Caco-2 (cell line): Measurements from ENCODE around the gene BEAN1. TPM values are rescaled to one million over a fixed set of nuclear protein-coding genes. Genes with fewer than 3 reads are reported as not detected.

ENCODE experiments used
- BruUV-seq: library from RNA; stranded (reverse); fragments of 400-500 nt; replicated peaks from 2 replicates; lab custom pipeline; 2021; lab: Mats Ljungman, UMichigan
- CTCF ChIA-PET: fragments of 300-600 bp; sonication (Branson Sonifier 250); formaldehyde crosslinking; loops from one replicate; lab custom pipeline; 2022; ENCODE audit warnings: antibody characterized with exemption; lab: Charles Lee
- POLR2A ChIA-PET: fragments of 300-600 bp; sonication (Branson Sonifier 250); formaldehyde crosslinking; loops from one replicate; lab custom pipeline; 2022; ENCODE audit warnings: antibody characterized with exemption; lab: Charles Lee
- DNase-seq, 2 experiments: peaks; one replicate each; pipeline versions ENCODE4 v3.0.0 to v3.0.0-alpha.2; 2020 to 2022
- H3K27me3 ChIP-seq: replicated peaks from 2 replicates; pipeline ENCODE4 v1.6.0; 2011; ENCODE audit warnings: low read length; ENCODE audit not compliant: control insufficient read depth, insufficient read depth
- H3K36me3 ChIP-seq: 2 replicates; pipeline ENCODE4 v1.5.1; 2011; ENCODE audit warnings: low read length; ENCODE audit not compliant: control insufficient read depth, insufficient read depth
- H3K4me1 ChIP-seq: fragments of 250-450 bp; sonication (Bioruptor Pico); 2 replicates; pipeline ENCODE4 v1.5.1; 2020; ENCODE audit warnings: mild to moderate bottlenecking
- H3K4me3 ChIP-seq: 2 replicates; pipeline ENCODE4 v1.5.1; 2011; ENCODE audit warnings: low read depth, mild to moderate bottlenecking, control low read depth, low read length
- H3K9me3 ChIP-seq: fragments of 250-450 bp; sonication (Bioruptor Pico); 2 replicates; pipeline ENCODE4 v1.5.1; 2020; ENCODE audit warnings: mild to moderate bottlenecking, moderate library complexity
- H3K27ac Mint-ChIP-seq: one replicate; pipeline ENCODE4 v1.8.0; 2022; ENCODE audit warnings: mixed read lengths; ENCODE audit not compliant: unreplicated experiment
- H3K27me3 Mint-ChIP-seq: one replicate; pipeline ENCODE4 v1.8.0; 2022; ENCODE audit warnings: mixed read lengths; ENCODE audit not compliant: insufficient read depth, unreplicated experiment
- H3K36me3 Mint-ChIP-seq: one replicate; pipeline ENCODE4 v1.8.0; 2022; ENCODE audit warnings: mild to moderate bottlenecking, mixed read lengths; ENCODE audit not compliant: insufficient read depth, unreplicated experiment
- H3K4me1 Mint-ChIP-seq: one replicate; pipeline ENCODE4 v1.8.0; 2022; ENCODE audit warnings: low read depth, mixed read lengths; ENCODE audit not compliant: unreplicated experiment
- H3K4me3 Mint-ChIP-seq: one replicate; pipeline ENCODE4 v1.8.0; 2022; ENCODE audit warnings: mild to moderate bottlenecking, moderate library complexity, mixed read lengths; ENCODE audit not compliant: unreplicated experiment
- H3K9me3 Mint-ChIP-seq: one replicate; pipeline ENCODE4 v1.8.0; 2022; ENCODE audit warnings: mixed read lengths; ENCODE audit not compliant: unreplicated experiment
- intact Hi-C: fragments of 100-400 bp; cut with micrococcal nuclease; formaldehyde crosslinking; loops from one replicate; pipeline ENCODE4 v1.10.0; 2022; ENCODE audit not compliant: unreplicated experiment
- total RNA-seq: library from RNA; stranded (reverse); gene quantifications from 2 replicates; pipeline ENCODE4 v1.2.3, GENCODE V29; 2022
- TF ChIP-seq, protein P1 (sequence below), 2 experiments: fragments of 200-600 bp in 1 of 2; IDR thresholded peaks; 1 replicate in 1 of 2; 2 replicates in 1 of 2; pipeline versions ENCODE4 v1.5.1 to v1.8.0; 2011 to 2022; ENCODE audit warnings: antibody characterized with exemption in 1 of 2, control low read depth in 1 of 2, inconsistent platforms in 1 of 2, low read depth in 1 of 2, low read length in 1 of 2, mild to moderate bottlenecking in 1 of 2, moderate library complexity in 1 of 2; ENCODE audit not compliant: insufficient read depth in 1 of 2, severe bottlenecking in 1 of 2, unreplicated experiment in 1 of 2

Gene BEAN1
- total RNA-seq, 1 experiment from 2014 or later = not detected

- Histone ChIP-seq H3K27me3 (no peaks in the 10 kb centered on the region), H3K9me3 (no peaks in the 10 kb centered on the region; the same call in 1 of the 2 replicates), H3K4me3 (no peak overlapping the region), H3K36me3 (no peaks in the 10 kb centered on the region), H3K4me1 (peaks cover 13% of the 10 kb centered on the region; the same call in 1 of the 2 replicates)
- no peak for DNase-seq
- peaks cover 5% of the 10 kb centered on the region for H3K36me3 Mint-ChIP-seq
- H3K4me3 Mint-ChIP-seq = no peak overlapping the region
- CTCF ChIA-PET = interaction anchor here (1.4 to 1.6 kb wide), 2 partner anchors 41 to 78 kb away, joined by 3 to 8 read pairs; no protein-coding TSS in a partner anchor
- no peaks in the 10 kb centered on the region for H3K9me3 Mint-ChIP-seq
- no peaks in the 10 kb centered on the region for H3K27me3 Mint-ChIP-seq
- no TSS peak for BruUV-seq
- H3K4me1 Mint-ChIP-seq = no peaks in the 10 kb centered on the region
- no peak overlapping the region for H3K27ac Mint-ChIP-seq
- TF ChIP-seq, protein P1, sequence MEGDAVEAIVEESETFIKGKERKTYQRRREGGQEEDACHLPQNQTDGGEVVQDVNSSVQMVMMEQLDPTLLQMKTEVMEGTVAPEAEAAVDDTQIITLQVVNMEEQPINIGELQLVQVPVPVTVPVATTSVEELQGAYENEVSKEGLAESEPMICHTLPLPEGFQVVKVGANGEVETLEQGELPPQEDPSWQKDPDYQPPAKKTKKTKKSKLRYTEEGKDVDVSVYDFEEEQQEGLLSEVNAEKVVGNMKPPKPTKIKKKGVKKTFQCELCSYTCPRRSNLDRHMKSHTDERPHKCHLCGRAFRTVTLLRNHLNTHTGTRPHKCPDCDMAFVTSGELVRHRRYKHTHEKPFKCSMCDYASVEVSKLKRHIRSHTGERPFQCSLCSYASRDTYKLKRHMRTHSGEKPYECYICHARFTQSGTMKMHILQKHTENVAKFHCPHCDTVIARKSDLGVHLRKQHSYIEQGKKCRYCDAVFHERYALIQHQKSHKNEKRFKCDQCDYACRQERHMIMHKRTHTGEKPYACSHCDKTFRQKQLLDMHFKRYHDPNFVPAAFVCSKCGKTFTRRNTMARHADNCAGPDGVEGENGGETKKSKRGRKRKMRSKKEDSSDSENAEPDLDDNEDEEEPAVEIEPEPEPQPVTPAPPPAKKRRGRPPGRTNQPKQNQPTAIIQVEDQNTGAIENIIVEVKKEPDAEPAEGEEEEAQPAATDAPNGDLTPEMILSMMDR (IDR thresholded peaks at IDR 0.05; ENCODE audit: insufficient read depth in 1 of 2, low read depth in 1 of 2, low read length in 1 of 2, severe bottlenecking in 1 of 2, unreplicated experiment in 1 of 2) = no peak
- intact Hi-C loops = loop anchor here (5.0 kb wide), 2 partner anchors 42 to 57 kb away; partner anchors contain the start of gene BEAN1
- POLR2A ChIA-PET = no interaction called here
These were observed 57.5 kb downstream of the BEAN1 start for GRCh38 chr16:66484453-66485213.

DNA sequence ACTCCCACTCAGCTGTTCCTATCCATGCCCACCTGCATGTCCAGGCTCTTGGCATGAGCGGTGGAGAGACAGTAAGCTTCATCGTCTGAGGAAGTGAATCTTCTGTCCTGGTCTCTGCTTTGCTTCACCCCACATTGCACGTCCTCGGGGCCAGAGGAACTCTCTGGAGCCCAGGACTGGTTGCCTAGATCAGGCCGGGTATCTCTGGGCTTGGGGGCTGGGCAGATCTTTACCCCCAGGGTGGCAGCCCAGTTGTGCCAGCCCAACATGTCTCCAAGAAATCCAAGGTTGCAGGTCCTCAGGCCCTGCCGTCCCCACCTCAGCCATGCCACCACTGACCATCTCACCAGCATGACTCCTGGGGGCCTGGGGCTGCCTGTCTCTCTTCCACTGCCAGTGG, 58.3 kb downstream of the BEAN1 start:
- Histone ChIP-seq H3K36me3 (no peaks in the 10 kb centered on the region), H3K9me3 (no peaks in the 10 kb centered on the region; the same call in 1 of the 2 replicates), H3K27me3 (no peaks in the 10 kb centered on the region), H3K4me3 (no peak overlapping the region), H3K4me1 (peaks cover 10% of the 10 kb centered on the region; the same call in 1 of the 2 replicates)
- Mint-ChIP-seq H3K4me3 (no peak overlapping the region), H3K4me1 (no peaks in the 10 kb centered on the region), H3K36me3 (peaks cover 5% of the 10 kb centered on the region), H3K27ac (no peak overlapping the region), H3K9me3 (no peaks in the 10 kb centered on the region), H3K27me3 (no peaks in the 10 kb centered on the region)
- TF ChIP-seq, protein P1 (IDR thresholded peaks at IDR 0.05; ENCODE audit: insufficient read depth in 1 of 2, low read depth in 1 of 2, low read length in 1 of 2, severe bottlenecking in 1 of 2, unreplicated experiment in 1 of 2) = no peak
- BruUV-seq = no TSS peak
- ChIA-PET CTCF (interaction anchor here (1.6 kb wide), 1 partner anchor 79 kb away, joined by 8 read pairs; no protein-coding TSS in a partner anchor), POLR2A (no interaction called here)
- intact Hi-C loops = no loop called here
- DNase-seq = no peak

- no peaks in the 10 kb centered on the region for H3K27me3 ChIP-seq
- TF ChIP-seq, protein P1 (IDR thresholded peaks at IDR 0.05; ENCODE audit: insufficient read depth in 1 of 2, low read depth in 1 of 2, low read length in 1 of 2, severe bottlenecking in 1 of 2, unreplicated experiment in 1 of 2) = no peak
- Mint-ChIP-seq H3K27ac (no peak overlapping the region), H3K27me3 (no peaks in the 10 kb centered on the region), H3K4me3 (no peak overlapping the region), H3K9me3 (no peaks in the 10 kb centered on the region), H3K4me1 (no peaks in the 10 kb centered on the region), H3K36me3 (no peaks in the 10 kb centered on the region)
- intact Hi-C loops = no loop called here
- H3K36me3 ChIP-seq = no peaks in the 10 kb centered on the region
- H3K4me3 ChIP-seq = no peak overlapping the region
- H3K4me1 ChIP-seq = 0 out of 2 replicates have a peak, but pooled peaks cover under 1% of the 10 kb centered on the region
- ChIA-PET CTCF (no interaction called here), POLR2A (no interaction called here)
- DNase-seq = no peak
- H3K9me3 ChIP-seq = no peaks in the 10 kb centered on the region; the same call in 1 of the 2 replicates
- BruUV-seq = no TSS peak
These were observed 59.2 kb downstream of the BEAN1 start for GRCh38 chr16:66486199-66486772.
